GM18507 (cell line): ENCODE measurements around the gene ITPRIPL2.
A peak's percentile ranks its signal among the peaks of the same experiment; 100 is the strongest.

ENCODE experiments used
- DNase-seq: peaks from one replicate; pipeline ENCODE4 v3.0.0; 2011; ENCODE audit warnings: low read depth; ENCODE audit not compliant: insufficient read length; ENCODE audit errors: extremely low spot score
- FAIRE-seq: peaks from 2 replicates; lab custom pipeline; 2011; peaks lifted over from hg19 to GRCh38; lab: Jason Lieb, UNC

The ITPRIPL2 gene

GRCh38 chr16:19137201-19138128 is 23.7 kb downstream of the ITPRIPL2 start:
- DNase-seq (no peak), FAIRE-seq (no peak)

- FAIRE-seq: no peak
- no peak for DNase-seq
Observed at GRCh38 chr16:19138601-19139000, 24.8 kb downstream of the ITPRIPL2 start.

GRCh38 chr16:19139436-19140091 is 25.8 kb downstream of the ITPRIPL2 start:
- FAIRE-seq: no peak
- no peak for DNase-seq

GRCh38 chr16:19140396-19140795 is 26.6 kb downstream of the ITPRIPL2 start:
- DNase-seq (no peak), FAIRE-seq (no peak)

GRCh38 chr16:19142939-19143598 is 29.3 kb downstream of the ITPRIPL2 start:
- FAIRE-seq (no peak), DNase-seq (no peak)

GRCh38 chr16:19143599-19143956 is 29.8 kb downstream of the ITPRIPL2 start:
- FAIRE-seq: no peak

GRCh38 chr16:19145010-19145409 is 31.2 kb downstream of the ITPRIPL2 start:
- FAIRE-seq (no peak), DNase-seq (no peak)

More at GRCh38 chr16:19143599-19143956, 29.8 kb downstream of the ITPRIPL2 start:
- no peak for DNase-seq

GRCh38 chr16:19147126-19147525 is 33.4 kb downstream of the ITPRIPL2 start:
- no peak for FAIRE-seq
- no peak for DNase-seq

GRCh38 chr16:19147627-19148026 is 33.9 kb downstream of the ITPRIPL2 start:
- FAIRE-seq: no peak
- DNase-seq: no peak

- FAIRE-seq: no peak
- no peak for DNase-seq
Observed at GRCh38 chr16:19148189-19148588, 34.4 kb downstream of the ITPRIPL2 start.

- no peak for DNase-seq
- no peak for FAIRE-seq
Observed at GRCh38 chr16:19151310-19151709, 37.5 kb downstream of the ITPRIPL2 start.

GRCh38 chr16:19152042-19152441 is 38.3 kb downstream of the ITPRIPL2 start:
- FAIRE-seq (no peak), DNase-seq (no peak)

GRCh38 chr16:19153876-19154275 is 40.1 kb downstream of the ITPRIPL2 start:
- DNase-seq (no peak), FAIRE-seq (no peak)

GRCh38 chr16:19162085-19162484 is 48.3 kb downstream of the ITPRIPL2 start:
- DNase-seq (no peak), FAIRE-seq (no peak)

- DNase-seq: no peak
- FAIRE-seq: no peak
Observed at GRCh38 chr16:19163215-19163614, 49.5 kb downstream of the ITPRIPL2 start.

GRCh38 chr16:19164285-19164684 is 50.5 kb downstream of the ITPRIPL2 start:
- DNase-seq (no peak), FAIRE-seq (no peak)

- DNase-seq (no peak), FAIRE-seq (no peak)
Observed at GRCh38 chr16:19165101-19165500, 51.3 kb downstream of the ITPRIPL2 start.

GRCh38 chr16:19166500-19166899 is 52.7 kb downstream of the ITPRIPL2 start:
- no peak for DNase-seq

GRCh38 chr16:19167710-19168370 is 54.1 kb downstream of the ITPRIPL2 start, which contains the start of gene SYT17:
Gene SYT17 (plus strand): TSS chr16:19168240. CDS start chr16:19168647, 407 bp downstream.
- no peak for FAIRE-seq

More at GRCh38 chr16:19166500-19166899, 52.7 kb downstream of the ITPRIPL2 start:
- no peak for FAIRE-seq

More at GRCh38 chr16:19167710-19168370, 54.1 kb downstream of the ITPRIPL2 start, which contains the start of gene SYT17:
- peak; percentile 65 for DNase-seq
